Fibroblast of skin of right quadriceps (primary cell): ENCODE results near the gene RBL2.
"Not testable (repeated sequence)": the region's sequence is repeated elsewhere in the genome, so short reads cannot be mapped to it uniquely, and the experiment has no call there.

Experiments used
- DNase-seq: peaks from one replicate; pipeline ENCODE4 v3.0.0-alpha.2; 2013

Gene RBL2

DNA sequence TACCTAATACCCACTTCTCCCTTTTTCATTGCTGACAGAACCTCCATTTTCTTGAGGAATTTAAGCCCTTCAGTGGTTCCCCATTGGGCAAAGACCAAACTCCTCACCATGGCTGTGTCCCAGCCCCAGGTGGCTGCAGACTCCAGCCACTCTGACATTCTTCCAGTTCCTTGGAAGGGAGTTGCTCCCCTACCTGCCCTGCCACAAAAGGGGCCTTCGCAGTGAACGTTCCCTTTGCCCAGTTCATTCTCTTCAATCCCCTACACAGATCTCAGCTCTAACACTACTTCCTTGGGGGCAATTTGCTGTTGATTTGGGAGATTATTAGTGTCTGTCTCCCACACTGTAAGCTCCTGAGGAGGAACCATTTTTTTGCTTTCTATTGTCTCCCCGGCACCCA, 72.0 kb downstream of the RBL2 start:
- no peak for DNase-seq

DNA sequence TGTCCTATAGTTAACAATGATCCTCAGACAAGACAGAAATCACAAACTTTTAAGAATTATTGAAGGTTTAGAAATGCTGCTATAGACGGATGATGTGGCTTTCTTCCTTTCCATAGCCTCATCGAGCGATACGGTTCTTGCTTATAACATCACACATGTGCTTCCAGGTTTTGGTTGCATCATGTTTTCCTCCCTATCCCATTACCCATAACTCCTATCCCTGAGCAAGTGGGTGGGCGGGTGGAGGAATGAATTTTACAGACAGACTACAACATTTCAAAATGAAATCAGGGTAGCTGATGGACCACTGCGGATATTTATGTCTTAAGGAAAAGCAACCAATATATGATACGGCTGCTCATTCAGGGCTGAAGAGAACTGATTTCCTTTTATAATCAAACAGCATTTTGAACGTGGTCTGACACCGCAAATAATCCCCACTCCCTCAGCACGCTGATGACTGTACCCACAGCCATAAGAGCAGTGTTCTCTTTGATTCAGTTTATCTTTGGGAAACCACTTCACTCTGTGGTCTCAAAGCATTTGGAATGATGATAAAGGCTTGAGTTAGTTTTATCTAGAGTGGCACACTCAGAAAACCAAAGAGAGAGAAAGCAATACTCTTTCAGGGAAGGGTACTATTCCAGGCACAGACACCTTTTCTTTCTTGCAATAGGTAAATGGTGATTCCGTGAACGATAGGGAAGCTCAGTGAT, 73.4 kb downstream of the RBL2 start:
- DNase-seq = no peak

DNA sequence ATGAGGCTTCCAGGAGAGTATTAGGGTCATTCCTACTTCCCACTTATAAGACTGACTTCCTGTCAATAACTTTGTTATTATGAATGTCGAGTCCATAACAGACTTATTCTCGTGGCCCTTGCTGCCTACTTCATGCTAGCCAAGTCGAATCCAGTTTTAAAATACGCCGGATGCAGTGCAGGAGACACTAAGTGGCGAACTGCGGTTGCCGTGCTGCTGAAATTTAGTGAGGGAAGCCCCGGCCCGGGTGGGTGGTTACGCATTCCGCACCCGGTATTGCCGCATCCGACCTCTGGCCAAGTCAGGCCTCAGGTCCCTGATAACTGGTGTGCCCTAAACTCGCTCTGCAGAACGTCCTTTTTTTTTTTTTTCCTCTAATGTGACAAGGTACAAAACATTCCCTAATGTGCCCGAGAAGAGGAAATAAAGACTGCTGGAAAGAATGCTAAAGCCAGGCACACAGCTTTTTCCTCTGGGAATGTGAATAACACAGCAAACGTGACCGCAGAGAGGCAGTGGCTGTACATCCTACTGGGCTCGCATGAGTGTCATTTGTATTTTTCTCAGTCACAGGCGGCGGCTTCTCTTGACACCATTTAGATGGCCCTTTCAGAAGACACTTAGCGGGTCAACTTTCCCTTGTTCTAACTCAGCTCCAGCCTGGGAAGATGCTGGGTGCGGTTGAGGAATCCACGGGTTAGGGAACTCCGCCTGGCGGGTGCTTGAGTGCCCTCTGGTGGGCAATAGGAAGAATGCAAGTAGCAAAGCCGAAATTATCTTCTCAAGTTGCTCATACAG, 75.8 kb downstream of the RBL2 start:
- DNase-seq = peak; percentile 68

DNA sequence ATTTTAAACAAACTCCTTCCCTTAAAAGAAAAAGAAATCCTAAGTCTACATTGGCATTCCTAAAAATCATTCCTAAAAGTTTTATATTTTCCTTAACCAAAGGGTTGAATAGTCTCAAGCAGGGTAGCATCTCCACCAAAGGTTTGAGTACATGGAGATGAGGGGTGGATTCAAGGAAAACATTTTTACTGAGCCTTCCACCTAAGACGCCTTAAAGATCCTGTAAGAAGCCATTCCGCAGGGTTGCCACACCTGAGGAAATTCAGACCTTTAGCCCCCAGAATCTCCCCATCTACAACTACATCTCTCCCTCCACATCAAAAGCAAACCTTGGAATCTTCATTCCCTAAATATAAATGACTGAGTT, 76.4 kb downstream of the RBL2 start:
- no peak for DNase-seq

DNA sequence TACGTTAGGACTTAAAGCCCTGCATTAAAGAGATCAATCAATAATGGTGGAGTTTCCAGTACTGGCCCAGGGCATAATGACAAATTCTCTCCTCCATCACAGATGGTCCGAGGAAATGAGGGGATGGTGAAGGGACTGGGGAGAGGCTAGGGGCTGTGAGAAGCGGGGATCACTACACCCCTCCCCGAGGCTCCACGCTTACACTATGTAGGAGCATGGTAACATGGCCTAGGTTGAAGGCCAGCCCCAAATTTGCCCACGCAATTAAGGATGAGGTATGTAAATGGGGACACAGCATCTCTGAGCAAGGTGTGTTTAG, 76.8 kb downstream of the RBL2 start:
- DNase-seq = no peak

DNA sequence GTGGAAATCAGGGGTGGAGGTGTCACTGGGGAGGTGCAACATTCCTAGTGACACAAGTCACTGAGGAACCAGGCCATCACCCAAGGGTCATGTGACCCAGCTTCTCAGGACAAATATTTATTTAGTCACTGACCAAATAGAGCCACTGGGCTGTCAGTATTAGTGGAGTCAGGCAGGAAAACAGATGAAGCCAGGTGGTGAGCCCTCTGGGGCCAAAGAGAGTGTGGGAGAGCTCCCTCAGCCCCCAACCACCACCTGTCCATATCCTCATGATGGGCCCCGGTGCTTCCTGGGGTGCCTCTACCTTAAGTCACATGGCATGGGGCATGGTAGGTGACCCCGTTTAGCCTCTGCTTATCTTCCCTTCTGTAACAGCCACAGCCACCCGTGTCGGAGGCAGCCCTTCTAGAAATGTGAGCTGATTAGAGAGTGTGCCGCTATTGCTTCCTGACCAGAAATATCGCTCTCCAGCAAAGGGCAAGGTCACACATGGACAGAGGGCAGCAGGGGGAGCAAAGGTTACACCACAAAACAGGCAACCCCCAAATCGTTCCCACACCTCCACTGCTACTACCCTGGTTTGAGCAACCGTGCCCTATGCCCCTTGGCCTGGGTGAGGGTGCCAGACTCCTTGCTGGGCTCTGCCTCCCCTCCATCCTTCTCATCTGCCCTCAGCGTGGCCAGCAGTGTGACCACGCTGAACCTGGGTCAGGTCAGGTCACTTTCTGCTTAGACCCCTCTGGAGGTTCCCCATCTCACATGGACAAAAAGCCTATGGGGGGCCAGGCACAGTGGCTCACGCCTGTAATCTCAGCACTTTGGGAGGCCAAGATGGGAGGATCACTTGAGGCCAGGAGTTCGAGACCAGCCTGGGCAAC, 77.4 kb downstream of the RBL2 start:
- DNase-seq = no peak

DNA sequence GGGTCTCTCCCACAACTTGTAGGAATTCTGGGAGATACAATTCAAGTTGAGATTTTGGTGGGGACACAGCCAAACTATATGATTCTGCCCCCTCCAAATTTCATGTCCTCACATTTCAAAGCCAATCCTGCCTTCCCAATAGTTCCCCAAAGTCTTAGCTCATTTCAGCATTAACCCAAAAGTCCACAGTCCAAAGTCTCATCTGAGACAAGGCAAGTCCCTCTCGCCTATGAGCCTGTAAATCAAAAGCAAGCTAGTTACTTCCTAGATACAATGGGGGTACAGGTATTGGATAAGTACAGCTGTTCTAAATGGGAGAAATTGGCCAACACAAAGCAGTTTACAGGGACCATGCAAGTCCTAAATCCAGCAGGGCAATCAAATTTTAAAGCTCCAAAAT, 78.5 kb downstream of the RBL2 start:
- not testable (repeated sequence) for DNase-seq

DNA sequence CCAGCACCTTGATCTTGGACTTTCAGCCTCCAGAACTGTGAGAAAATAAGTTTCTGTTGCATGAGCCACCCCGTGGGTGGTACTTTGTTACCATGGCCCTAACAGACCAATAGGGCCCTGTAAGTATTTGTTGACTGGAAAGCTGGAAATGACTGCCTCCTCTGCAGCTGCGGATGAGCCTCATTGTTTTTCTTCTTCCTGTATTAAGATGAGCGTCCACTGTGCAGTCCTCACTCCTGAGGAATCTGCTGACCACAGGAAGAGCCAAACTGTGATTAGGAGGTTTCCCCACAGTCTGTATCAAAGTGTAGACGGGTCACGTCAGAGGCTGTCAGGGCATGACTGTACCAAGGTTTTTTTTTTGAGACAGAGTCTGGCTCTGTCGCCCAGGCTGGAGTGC, 81.0 kb downstream of the RBL2 start:
- no peak for DNase-seq

DNA sequence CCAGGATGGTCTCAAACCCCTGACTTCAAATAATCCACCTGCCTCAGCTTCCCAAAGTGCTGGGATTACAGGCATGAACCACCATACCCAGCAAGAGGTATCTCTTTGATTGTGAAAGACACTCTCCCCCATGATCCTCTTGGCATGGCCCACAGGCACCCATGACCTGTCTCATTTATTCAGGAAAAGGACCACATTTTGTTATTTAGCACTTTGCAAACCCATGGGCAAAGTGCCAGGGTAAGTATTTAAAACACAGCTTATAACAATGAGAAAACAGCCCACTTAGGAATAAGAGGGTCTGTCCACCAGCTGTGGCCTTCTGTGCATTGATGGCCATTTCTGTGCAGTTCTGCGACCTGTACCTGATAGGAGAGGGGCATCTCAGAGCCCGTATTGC, 81.5 kb downstream of the RBL2 start:
- no peak for DNase-seq

DNA sequence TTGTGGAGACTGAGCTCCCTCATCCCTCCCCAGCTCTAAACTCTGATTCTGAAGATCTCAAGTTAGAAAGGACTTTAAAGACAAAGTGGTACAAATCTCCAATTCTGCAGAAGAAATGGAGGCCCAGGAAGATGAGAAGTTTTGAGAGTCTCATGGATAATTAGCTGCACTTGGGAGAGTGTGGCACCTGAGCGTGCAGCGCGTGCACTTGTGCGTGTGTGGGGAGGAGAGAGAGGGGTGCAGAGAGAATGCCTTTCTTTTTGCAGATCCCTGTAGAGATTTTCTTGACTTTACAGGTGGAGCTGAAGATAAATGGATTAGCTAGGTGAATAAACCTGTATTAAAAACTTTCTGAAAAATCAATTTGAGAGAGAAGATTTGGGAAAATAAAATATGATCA, 83.6 kb downstream of the RBL2 start:
- DNase-seq = no peak

DNA sequence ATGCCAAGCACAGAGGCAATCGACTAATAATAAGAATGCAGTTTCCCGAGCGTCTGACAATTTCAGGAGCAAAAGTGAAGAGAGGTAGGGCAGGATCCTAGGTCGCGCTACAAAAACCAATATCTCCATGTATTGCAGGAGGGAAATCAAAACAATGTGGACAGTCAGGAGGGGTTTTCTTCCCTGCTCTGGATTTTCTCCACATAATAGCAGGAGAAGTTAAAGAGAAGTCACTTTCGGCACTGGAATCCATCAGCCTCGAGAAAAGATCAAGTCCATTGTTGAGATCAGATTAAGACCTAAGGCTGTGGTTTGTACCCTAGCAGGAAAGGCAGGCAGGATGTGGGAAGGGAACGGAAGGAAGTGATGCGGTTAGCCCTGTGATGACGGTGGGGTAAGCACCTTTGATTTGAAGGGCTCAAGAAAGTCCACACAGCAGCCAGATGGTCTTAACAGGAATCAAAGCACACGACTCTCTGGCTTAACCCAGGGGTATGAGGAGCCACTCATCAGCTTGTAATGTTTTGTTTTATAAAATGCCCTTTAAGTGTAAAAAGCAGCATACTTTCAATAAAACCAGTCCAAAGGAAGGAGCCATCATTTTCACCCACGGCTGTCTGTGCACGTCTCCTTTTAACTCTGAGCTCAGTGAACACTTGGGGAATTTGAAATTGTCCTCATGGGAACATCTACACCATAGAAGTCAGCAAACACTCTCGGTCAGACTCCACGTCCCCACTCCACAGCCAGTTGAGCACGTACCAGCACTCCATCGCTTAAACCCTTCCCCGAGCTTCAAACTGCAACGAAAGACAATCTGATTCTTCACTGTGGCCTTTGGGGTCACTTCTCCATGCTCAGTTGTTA, 84.5 kb downstream of the RBL2 start:
- peak; percentile 71 for DNase-seq

DNA sequence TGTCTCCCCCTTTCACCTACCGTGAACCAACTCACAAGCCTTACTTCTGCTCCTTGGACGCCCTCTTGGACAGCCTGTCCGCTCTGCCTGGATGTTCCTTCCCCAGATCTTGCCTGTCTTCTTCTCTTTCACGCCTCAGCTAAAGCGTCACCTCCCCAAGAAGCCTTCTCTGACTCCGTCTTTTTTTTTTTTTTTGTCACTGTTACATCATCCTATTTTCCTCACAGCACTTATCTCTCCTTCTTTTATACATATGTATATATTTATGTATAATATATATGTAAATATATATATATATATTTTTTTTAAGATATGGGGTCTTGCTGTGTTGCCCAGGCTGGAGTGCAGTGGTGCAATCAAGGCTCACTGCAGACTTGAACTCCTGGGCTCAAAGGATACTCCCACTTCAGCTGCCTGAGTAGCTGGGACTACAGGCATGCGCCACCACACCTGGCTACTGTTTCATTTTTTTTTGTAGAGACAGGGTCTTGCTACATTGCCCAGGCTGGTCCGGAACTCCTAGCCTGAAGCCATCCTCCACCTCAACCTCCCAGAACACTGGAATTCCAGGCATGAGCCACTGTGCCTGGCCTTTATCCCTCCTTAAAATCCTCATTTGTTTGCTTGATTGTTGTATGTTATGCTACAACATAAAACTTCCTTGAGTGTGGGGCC, 85.3 kb downstream of the RBL2 start:
- DNase-seq = no peak

DNA sequence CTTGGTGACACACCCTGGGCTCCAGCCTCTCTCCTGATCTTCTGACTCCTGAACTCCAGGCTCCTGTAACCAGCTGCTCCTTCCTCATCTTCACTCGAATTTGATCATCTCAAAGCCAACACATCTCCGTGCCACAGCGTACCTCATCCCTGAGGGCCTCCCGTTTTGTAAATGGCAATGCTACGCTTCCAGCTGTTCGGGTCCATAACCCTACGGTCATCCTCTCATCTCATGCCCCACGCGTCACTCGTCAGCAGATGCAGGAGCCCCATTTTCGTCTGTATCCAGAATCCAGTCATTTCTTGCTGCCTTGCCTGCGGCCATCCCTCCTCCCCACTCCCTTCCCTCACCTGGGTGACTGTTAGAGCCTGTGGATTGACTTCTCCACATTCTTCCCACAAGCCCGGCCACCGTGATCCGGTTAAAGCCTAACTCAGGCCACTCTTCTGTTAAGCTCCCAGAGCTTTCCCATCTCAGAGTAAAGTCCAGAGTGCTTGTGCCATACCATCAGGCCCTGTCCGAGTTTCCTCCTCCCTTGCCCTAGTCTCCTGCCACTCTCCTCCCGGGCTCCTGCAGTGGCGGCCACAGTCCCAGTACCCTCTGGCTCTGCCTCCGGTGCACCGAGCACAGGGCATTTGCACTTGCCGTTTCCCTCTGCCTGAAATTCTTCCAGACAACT, 89.0 kb downstream of the RBL2 start:
- no peak for DNase-seq

DNA sequence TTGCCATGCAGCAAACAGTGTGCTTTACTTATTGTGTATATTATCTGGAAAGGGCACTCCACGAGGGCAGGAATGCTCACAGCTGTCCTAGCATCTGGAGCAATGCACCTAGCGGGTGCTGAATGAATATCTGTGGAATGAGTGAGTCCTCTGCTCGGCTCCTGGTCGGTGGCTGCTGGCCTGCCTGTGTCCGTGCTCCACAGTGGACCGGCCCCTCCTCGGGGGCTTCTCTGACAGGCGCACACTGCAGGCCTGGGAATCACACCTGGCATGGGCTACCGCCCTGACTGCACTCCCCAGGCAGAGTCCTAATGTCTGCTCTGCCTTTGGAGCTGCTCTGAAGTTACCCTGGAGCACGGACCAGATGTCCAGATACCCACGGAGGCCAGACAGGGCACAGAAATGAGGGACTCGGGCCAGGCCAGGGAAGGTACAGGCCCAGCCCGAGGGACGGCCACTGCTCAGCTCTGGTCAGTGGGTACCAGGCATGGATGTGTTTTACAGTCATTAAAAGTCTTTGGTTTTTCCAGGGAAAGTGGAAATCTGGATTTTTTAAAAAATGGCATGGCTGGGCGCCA, 89.8 kb downstream of the RBL2 start:
- no peak for DNase-seq

DNA sequence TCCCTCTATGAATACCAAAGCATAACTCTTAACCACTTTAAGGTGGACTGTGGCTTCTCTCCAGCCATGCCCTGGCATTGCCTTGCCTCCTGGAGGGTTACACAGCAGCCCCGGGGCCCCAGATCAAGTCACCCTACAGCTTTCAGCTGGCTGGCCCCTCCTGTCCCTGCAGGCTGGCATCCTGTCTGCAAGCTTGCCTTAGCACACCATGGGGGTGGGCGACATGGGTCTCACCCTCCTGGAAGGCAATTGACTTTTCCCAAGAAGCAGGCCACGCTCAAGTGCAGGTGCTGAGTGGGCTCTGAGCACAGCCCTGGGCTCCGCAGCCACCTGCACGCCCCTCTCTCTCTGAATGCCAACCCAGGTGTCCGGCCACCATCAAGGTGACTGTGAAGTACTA, 94.5 kb downstream of the RBL2 start:
- DNase-seq = no peak

DNA sequence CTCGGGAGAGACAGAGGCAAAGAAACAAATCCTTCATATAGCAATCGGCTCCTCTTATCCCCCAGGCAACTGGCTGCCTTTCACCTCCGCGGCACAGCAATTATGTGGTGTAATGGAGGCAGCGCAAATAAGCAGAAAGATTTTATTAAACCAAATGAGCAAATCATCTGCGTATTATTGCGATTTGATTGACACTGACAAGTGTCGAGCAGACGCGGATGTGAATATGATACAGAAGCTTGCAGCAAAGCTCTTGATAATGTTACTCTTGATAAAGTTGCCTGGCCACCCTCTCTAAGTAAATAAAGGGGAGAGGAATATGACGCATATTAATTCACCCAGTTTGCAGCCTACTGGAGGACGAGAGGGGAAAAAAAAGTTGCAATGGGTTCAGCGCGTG, 95.2 kb downstream of the RBL2 start:
- DNase-seq = no peak

DNA sequence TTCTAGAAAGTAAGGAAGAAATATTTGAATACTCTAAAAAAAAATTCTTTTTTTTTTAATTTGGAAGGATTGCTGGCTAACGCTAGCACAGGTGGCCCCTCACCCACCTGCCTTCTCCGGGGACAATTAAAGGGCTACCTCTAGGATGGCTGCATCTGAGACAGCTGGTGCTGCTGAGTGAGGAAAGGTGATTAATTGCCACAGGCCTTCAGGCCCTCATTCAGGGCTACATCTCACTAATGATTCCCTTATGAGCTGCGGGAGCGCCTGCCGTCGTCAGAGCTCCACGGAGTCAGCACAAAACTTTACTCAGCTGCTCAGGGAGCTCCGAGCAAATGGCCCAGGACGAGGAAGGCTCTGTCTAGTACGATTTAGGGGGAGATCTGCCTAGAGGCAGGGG, 95.8 kb downstream of the RBL2 start:
- peak; percentile 14 for DNase-seq

DNA sequence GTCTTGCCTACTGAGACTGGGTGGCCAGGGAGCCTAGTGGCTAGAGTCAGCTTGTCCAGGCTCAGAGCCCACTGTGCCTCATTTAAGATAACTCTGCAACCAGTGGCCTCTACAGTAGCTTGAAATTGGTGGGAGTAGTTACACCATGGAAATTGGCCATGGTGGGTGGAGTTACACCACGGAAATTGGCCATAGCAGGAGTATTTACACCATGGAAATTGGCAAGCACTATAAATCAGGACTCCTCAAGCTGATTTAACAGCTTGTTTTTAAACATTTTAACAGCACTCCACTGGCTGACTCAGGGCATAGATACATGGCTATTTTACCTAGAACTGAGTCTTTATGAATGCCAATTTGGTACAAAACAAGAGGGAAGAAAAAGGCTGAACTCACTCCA, 96.5 kb downstream of the RBL2 start:
- no peak for DNase-seq

DNA sequence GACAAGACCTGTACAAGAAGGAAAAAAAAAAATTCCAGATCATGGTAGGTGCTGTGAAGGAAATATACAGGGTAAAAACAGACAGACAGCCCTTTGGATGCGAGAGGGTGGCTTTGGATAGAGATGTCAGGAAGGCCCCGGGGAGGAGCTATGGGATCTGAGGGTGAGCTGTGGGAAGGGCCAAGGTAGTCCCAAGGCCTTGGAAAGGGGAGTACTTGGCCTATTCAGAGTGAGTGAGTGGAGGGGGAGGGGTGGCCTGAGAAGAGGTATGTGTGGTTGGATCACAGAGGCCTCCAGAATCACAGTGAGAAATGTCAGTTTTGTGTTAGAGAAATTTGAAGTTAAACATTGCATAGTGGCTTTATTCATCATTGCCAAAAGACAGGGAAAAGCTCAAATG, 99.9 kb downstream of the RBL2 start:
- no peak for DNase-seq

DNA sequence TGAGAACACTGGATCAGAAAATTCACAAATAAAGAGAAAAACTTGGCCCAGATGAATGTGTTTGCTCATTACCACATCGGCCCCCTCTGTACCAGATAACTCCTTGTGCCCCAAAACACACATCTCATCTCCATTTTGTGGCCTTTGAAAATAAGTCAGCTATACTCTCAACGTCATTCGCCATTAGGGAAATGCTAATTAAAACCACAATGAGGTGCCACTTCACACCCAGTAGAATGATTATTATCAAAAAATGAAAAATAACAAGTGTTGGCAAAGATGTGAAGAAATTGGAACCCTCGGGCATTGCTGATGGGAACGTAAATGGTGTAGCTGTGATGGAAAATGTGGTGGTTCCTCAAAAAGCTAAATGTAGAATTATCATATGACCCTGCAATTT, 103.4 kb downstream of the RBL2 start:
- DNase-seq = no peak

DNA sequence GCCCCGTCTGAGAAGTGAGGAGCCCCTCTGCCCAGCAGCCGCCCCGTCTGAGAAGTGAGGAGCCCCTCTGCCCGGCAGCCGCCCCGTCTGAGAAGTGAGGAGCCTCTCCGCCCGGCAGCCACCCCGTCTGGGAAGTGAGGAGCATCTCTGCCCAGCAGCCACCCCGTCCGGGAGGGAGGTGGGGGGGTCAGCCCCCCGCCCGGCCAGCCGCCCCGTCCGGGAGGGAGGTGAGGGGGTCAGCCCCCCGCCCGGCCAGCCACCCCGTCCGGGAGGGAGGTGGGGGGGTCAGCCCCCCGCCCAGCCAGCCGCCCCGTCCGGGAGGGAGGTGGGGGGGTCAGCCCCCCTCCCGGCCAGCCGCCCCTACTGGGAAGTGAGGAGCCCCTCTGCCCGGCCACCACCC, 105.1 kb downstream of the RBL2 start:
- DNase-seq = not testable (repeated sequence)
